ENCODE results near the gene SIMC1. TPM values are rescaled to one million over a fixed set of nuclear protein-coding genes. Genes with fewer than 3 reads are reported as not detected.
A peak's percentile ranks its signal among the peaks of the same experiment; 100 is the strongest.
"Not testable (repeated sequence)": the region's sequence is repeated elsewhere in the genome, so short reads cannot be mapped to it uniquely, and the experiment has no call there.

Gene SIMC1
- total RNA-seq, 1 experiment from 2014 or later, result 19.7 TPM

DNA sequence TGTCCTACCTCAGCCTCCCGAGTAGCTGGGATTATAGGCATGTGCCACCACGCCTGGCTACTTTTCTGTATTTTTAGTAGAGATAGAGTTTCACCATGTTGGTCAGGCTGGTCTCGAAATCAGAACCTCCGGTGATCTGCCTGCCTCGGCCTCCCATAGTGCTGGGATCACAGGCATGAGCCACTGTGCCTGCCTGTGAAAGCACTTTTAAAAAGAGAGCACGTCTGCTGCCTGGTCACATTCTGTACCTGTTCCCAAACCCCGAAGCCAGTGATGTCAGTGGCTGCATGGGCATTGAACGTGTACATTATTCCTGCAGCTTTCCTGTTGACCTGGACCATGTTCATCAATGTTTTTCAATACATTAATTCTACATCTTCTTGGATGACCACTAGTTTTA, 35.1 kb upstream of the SIMC1 start (continued):
- TF ChIP-seq REST (IDR thresholded peaks at IDR 0.05; ENCODE audit: low read depth) (no peak), SP1 (IDR thresholded peaks at IDR 0.05; ENCODE audit: low read depth) (no peak), EZH2phosphoT487 (IDR thresholded peaks at IDR 0.05; ENCODE audit: borderline replicate concordance) (no peak), CEBPB (IDR thresholded peaks at IDR 0.05; ENCODE audit: low read depth) (no peak), FOSL1 (IDR thresholded peaks at IDR 0.05; ENCODE audit: low read depth) (no peak), JUND (IDR thresholded peaks at IDR 0.05) (no peak)

DNA sequence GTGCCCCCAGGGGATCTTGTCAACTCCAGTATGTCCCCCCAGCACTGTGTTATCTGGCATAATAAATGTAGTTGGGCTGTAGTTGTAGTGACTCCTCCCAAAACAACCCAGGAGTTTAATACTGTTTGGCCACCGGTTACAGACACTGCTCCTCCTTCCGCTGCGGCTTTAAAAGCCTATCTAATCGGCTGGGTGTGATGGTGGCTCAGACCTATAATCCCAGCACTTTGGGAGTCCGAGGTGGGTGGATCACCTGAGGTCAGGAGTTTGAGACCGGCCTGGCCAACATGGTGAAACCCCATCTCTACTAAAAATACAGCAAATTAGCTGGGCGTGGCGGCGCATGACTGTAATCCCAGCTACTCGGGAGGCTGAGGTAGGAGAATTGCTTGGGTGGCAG, 34.7 kb upstream of the SIMC1 start:
- H3K27me3 ChIP-seq (ENCODE audit: insufficient read depth, low read length); H3K27ac ChIP-seq (ENCODE audit: low read depth, low read length); intact Hi-C loops (cut with micrococcal nuclease); H3K9ac ChIP-seq (ENCODE audit: low read length); H3K4me1 ChIP-seq (ENCODE audit: control insufficient read depth in 1 of 2, insufficient read depth in 2 of 2, low read length in 2 of 2); H4K20me1 ChIP-seq (ENCODE audit: insufficient read depth); H3K4me2 ChIP-seq (ENCODE audit: low read length); H2AFZ ChIP-seq (ENCODE audit: low read depth, low read length, poor library complexity, severe bottlenecking); POLR2A ChIA-PET; H3K79me2 ChIP-seq (ENCODE audit: insufficient read depth, low read length); DNase-seq (ENCODE audit: low read depth, low spot score); H3K36me3 ChIP-seq (ENCODE audit: control insufficient read depth in 1 of 2, insufficient read depth in 2 of 2, low read length in 2 of 2); H3K4me3 ChIP-seq (replicated peaks in 1 of 2; ENCODE audit: low read depth in 1 of 2, low read length in 2 of 2); RAD21 ChIA-PET (ENCODE audit: low non-redundant PET in 1 of 2, low total read pairs in 2 of 2, uncharacterized antibody in 2 of 2, unreplicated experiment in 2 of 2); CTCF ChIA-PET; BruUV-seq (replicated peaks); H3K9me2 ChIP-seq (ENCODE audit: insufficient read depth); H3K9me3 ChIP-seq (ENCODE audit: control insufficient read depth in 1 of 2, insufficient read depth in 1 of 2, low read depth in 1 of 2, low read length in 2 of 2); ATAC-seq: not testable (repeated sequence)

DNA sequence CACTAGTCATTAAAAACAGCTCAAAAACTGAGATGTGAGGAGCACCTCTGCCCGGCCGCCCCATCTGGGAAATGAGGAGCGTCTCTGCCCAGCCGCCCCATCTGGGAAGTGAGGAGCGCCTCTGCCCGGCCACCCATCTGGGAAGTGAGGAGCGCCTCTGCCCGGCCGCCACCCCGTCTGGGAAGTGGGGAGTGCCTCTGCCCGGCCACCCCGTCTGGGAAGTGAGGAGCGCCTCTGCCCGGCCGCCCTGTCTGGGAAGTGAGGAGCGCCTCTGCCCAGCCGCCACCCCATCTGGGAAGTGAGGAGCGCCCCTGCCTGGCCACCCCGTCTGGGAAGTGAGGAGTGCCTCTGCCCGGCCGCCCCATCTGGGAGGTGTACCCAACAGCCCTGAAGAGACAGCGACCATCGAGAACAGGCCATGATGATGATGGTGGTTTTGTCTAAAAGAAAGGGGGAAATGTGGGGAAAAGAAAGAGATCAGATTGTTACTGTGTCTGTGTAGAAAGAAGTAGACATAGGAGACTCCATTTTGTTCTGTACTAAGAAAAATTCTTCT, 23.7 kb upstream of the SIMC1 start:
- BruUV-seq (replicated peaks); RAD21 ChIA-PET (ENCODE audit: low non-redundant PET in 1 of 2, low total read pairs in 2 of 2, uncharacterized antibody in 2 of 2, unreplicated experiment in 2 of 2); H3K79me2 ChIP-seq (ENCODE audit: insufficient read depth, low read length); intact Hi-C loops (cut with micrococcal nuclease); H2AFZ ChIP-seq (ENCODE audit: low read depth, low read length, poor library complexity, severe bottlenecking); H3K4me2 ChIP-seq (ENCODE audit: low read length); H3K36me3 ChIP-seq (ENCODE audit: control insufficient read depth in 1 of 2, insufficient read depth in 2 of 2, low read length in 2 of 2); H3K4me3 ChIP-seq (replicated peaks in 1 of 2; ENCODE audit: low read depth in 1 of 2, low read length in 2 of 2); H3K9me2 ChIP-seq (ENCODE audit: insufficient read depth); H4K20me1 ChIP-seq (ENCODE audit: insufficient read depth); H3K27me3 ChIP-seq (ENCODE audit: insufficient read depth, low read length); CTCF ChIA-PET; H3K9ac ChIP-seq (ENCODE audit: low read length); H3K4me1 ChIP-seq (ENCODE audit: control insufficient read depth in 1 of 2, insufficient read depth in 2 of 2, low read length in 2 of 2); POLR2A ChIA-PET; H3K9me3 ChIP-seq (ENCODE audit: control insufficient read depth in 1 of 2, insufficient read depth in 1 of 2, low read depth in 1 of 2, low read length in 2 of 2); H3K27ac ChIP-seq (ENCODE audit: low read depth, low read length); ATAC-seq; DNase-seq (ENCODE audit: low read depth, low spot score): not testable (repeated sequence)

- RAD21 ChIA-PET (ENCODE audit: low non-redundant PET in 1 of 2, low total read pairs in 2 of 2, uncharacterized antibody in 2 of 2, unreplicated experiment in 2 of 2); intact Hi-C loops (cut with micrococcal nuclease); H3K79me2 ChIP-seq (ENCODE audit: insufficient read depth, low read length); H3K27ac ChIP-seq (ENCODE audit: low read depth, low read length); H3K9ac ChIP-seq (ENCODE audit: low read length); H4K20me1 ChIP-seq (ENCODE audit: insufficient read depth); H3K9me2 ChIP-seq (ENCODE audit: insufficient read depth); H3K9me3 ChIP-seq (ENCODE audit: control insufficient read depth in 1 of 2, insufficient read depth in 1 of 2, low read depth in 1 of 2, low read length in 2 of 2); DNase-seq (ENCODE audit: low read depth, low spot score); POLR2A ChIA-PET; H3K4me3 ChIP-seq (replicated peaks in 1 of 2; ENCODE audit: low read depth in 1 of 2, low read length in 2 of 2); CTCF ChIA-PET; H3K36me3 ChIP-seq (ENCODE audit: control insufficient read depth in 1 of 2, insufficient read depth in 2 of 2, low read length in 2 of 2); H3K27me3 ChIP-seq (ENCODE audit: insufficient read depth, low read length); H2AFZ ChIP-seq (ENCODE audit: low read depth, low read length, poor library complexity, severe bottlenecking); BruUV-seq (replicated peaks); H3K4me1 ChIP-seq (ENCODE audit: control insufficient read depth in 1 of 2, insufficient read depth in 2 of 2, low read length in 2 of 2); H3K4me2 ChIP-seq (ENCODE audit: low read length): not testable (repeated sequence)
- peak; percentile 22; the same call in 1 of the 2 replicates for ATAC-seq
Observed at GRCh38 chr5:176216393-176216916, 21.8 kb upstream of the SIMC1 start.
